Measurements from ENCODE around the gene DTNBP1.

GRCh38 chr6:15577106-15577505, 85.7 kb downstream of the DTNBP1 start:
- TF ChIP-seq, protein P1, sequence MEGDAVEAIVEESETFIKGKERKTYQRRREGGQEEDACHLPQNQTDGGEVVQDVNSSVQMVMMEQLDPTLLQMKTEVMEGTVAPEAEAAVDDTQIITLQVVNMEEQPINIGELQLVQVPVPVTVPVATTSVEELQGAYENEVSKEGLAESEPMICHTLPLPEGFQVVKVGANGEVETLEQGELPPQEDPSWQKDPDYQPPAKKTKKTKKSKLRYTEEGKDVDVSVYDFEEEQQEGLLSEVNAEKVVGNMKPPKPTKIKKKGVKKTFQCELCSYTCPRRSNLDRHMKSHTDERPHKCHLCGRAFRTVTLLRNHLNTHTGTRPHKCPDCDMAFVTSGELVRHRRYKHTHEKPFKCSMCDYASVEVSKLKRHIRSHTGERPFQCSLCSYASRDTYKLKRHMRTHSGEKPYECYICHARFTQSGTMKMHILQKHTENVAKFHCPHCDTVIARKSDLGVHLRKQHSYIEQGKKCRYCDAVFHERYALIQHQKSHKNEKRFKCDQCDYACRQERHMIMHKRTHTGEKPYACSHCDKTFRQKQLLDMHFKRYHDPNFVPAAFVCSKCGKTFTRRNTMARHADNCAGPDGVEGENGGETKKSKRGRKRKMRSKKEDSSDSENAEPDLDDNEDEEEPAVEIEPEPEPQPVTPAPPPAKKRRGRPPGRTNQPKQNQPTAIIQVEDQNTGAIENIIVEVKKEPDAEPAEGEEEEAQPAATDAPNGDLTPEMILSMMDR (IDR thresholded peaks at IDR 0.05): no peak
- no peak for TF ChIP-seq POLR2A (IDR thresholded peaks at IDR 0.05)
